NT2/D1 (cell line): ENCODE measurements around the gene TAF8.
"Not testable (repeated sequence)": the region's sequence is repeated elsewhere in the genome, so short reads cannot be mapped to it uniquely, and the experiment has no call there.

ENCODE experiments used
- DNase-seq: peaks from one replicate; pipeline ENCODE4 v3.0.0-alpha.2; 2011; ENCODE audit warnings: low read depth, low spot score
- H3K27me3 ChIP-seq: 2 replicates; pipeline ENCODE4 v1.6.0; 2011; ENCODE audit warnings: mild to moderate bottlenecking; ENCODE audit not compliant: insufficient read length, insufficient read depth
- H3K36me3 ChIP-seq: 2 replicates; pipeline ENCODE4 v1.6.1; 2011; ENCODE audit warnings: mild to moderate bottlenecking, low read length, mixed read lengths; ENCODE audit not compliant: insufficient read depth, insufficient read length
- H3K4me1 ChIP-seq: 2 replicates; pipeline ENCODE4 v1.5.1; 2011; ENCODE audit not compliant: insufficient read depth, insufficient read length
- H3K4me3 ChIP-seq: 2 replicates; pipeline ENCODE4 v1.5.1; 2011; ENCODE audit warnings: low read depth; ENCODE audit not compliant: insufficient read length
- H3K9ac ChIP-seq: 2 replicates; pipeline ENCODE4 v1.6.0; 2011; ENCODE audit warnings: low read depth; ENCODE audit not compliant: insufficient read length
- H3K9me3 ChIP-seq: 2 replicates; pipeline ENCODE4 v1.5.1; 2011; ENCODE audit warnings: mild to moderate bottlenecking, low read length; ENCODE audit not compliant: insufficient read depth
- SUZ12 ChIP-seq: IDR thresholded peaks from 2 replicates; pipeline ENCODE4 v1.6.1; 2011; ENCODE audit not compliant: insufficient read length, insufficient read depth; ENCODE audit errors: extremely low read depth
- YY1 ChIP-seq: IDR thresholded peaks from 2 replicates; pipeline ENCODE4 v1.6.1; 2011; ENCODE audit not compliant: insufficient read length, insufficient read depth
- ZNF274 ChIP-seq: IDR thresholded peaks from 2 replicates; pipeline ENCODE4 v1.6.1; 2011; ENCODE audit warnings: mild to moderate bottlenecking, low read depth, low read length

TAF8 gene

DNA sequence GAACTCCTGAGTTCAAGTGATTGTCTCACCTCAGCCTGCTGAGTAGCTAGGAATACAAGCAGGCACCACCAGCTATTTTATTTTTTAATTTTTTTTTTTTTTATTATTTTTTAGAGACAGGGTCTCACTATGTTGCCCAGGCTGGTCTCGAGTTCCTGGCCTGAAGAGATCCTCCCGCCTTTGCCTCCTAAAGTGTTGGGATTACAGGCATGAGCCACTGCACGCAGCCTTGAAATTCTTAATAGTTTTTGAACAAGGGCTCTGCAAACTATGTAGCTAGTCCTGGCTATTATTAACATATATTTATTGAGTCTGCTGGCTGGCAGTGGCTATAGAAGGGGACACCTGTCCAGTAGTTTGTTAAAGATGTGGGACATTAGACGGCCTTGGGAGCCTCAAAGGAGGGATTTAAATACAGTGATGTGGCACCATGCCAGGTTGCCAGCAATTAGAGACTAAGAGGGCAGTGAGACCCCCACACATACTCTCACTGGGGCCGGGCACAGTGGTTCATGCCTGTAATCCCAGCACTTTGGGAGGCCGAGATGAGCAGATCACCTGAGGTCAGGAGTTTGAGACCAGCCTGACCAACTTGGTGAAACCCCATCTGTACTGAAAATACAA lies 21.1 kb upstream of the TAF8 start:
- no peak overlapping the region for H3K4me3 ChIP-seq
- no peak for DNase-seq

DNA sequence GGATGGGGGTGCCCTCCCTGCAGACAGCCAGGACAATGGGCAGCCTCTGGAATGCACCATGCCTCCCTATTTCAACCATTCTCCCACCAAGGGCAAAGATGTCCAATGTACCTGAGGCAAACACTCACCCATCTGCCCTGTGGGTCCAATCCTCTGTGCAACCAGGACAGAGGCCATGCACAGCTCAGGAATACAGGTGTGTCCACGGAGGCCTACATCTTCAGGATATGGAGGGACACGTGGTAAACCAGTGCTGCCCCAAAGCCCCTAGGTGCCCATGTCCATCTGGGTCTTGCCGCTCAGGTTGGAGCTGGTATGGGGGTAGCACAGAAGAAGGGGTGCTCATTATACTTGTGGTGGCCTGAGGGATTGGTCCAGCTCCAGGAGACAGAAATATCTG lies 20.4 kb upstream of the TAF8 start:
- TF ChIP-seq SUZ12 (no peak), ZNF274 (no peak), YY1 (no peak)
- peaks cover 6% of the 10 kb centered on the region for H3K4me1 ChIP-seq
- no peak overlapping the region for H3K9ac ChIP-seq
- no peaks in the 10 kb centered on the region for H3K9me3 ChIP-seq
- no peak overlapping the region for H3K4me3 ChIP-seq
- H3K36me3 ChIP-seq: no peaks in the 10 kb centered on the region
- no peaks in the 10 kb centered on the region for H3K27me3 ChIP-seq
- no peak for DNase-seq

More for the DNA sequence above, 21.1 kb upstream of the TAF8 start:
- no peak for TF ChIP-seq YY1
- TF ChIP-seq SUZ12: no peak
- TF ChIP-seq ZNF274: no peak
- Histone ChIP-seq H3K9me3 (no peaks in the 10 kb centered on the region), H3K36me3 (no peaks in the 10 kb centered on the region), H3K27me3 (no peaks in the 10 kb centered on the region), H3K4me1 (peaks cover 6% of the 10 kb centered on the region), H3K9ac (no peak overlapping the region)

DNA sequence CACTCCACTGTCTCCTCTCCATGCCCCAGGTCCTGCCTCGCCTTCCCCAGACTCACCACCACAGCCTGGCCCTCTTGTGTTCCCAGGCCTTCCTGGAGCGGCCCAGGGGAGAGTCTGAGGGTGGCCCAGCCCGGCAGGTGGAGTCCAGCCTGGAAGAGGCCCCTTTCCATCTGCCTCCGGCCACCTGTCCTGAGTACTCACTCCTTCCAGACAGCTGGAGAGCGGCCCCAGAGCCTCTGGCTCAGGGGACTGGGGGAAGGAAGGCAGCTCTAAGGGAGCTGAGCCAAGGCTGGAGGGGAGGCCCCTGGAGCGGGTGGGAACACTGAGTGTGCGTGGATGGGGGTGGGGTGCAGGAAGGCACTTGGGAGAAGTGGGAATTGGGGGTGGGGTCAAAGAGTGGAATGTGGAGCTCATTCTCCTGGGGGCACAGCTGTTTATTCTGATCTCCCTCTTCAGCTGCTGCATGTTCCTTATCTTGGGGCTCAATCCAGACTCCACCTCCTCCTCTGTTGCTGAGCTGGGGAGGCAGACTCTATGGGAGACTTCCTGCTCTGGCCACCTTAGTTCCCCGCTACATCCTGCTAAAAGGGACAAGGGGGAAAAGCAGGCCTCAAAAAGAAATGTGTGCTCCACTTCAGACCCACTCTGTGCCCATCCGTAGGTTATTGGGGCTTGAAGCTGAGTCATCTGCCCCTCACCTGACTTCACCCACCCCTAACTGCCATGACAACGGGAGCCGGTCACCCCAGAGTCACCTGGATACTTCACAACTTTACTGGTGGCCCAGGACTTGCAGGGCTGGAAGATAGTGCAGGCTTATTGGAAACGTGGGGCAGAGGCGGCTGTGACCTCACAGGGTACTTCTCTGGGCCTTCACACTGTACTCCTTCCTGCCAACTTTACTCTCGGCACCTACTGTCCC lies 19.5 kb upstream of the TAF8 start:
- Histone ChIP-seq H3K36me3 (no peaks in the 10 kb centered on the region), H3K4me3 (no peak overlapping the region), H3K4me1 (peaks cover 6% of the 10 kb centered on the region), H3K9me3 (no peaks in the 10 kb centered on the region), H3K9ac (no peak overlapping the region), H3K27me3 (no peaks in the 10 kb centered on the region)
- DNase-seq: no peak
- TF ChIP-seq YY1: no peak
- TF ChIP-seq ZNF274: no peak
- no peak for TF ChIP-seq SUZ12

DNA sequence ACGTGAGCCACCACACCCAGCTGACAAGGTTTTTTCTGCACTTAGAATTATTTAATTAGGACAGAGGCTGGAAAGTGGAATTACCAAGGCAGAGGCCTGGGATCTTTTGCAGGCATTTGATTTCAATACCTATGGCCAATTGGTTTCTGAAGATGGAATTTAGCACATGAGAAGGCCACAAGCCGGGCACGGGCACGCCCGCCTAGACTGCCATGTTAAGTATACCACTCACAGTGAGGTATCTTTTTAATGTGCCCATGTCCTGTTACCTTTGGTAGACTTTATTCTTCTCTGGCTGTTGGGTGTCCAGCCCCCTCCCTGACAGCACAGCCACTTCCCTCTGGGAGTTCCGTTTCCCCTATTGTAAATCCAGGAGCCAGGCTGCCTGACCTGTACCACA lies 18.0 kb upstream of the TAF8 start:
- Histone ChIP-seq H3K36me3 (no peaks in the 10 kb centered on the region), H3K27me3 (no peaks in the 10 kb centered on the region), H3K4me1 (peaks cover 6% of the 10 kb centered on the region), H3K9me3 (no peaks in the 10 kb centered on the region), H3K9ac (no peak overlapping the region), H3K4me3 (no peak overlapping the region)
- TF ChIP-seq SUZ12: no peak
- TF ChIP-seq ZNF274: no peak
- no peak for TF ChIP-seq YY1
- DNase-seq: no peak

DNA sequence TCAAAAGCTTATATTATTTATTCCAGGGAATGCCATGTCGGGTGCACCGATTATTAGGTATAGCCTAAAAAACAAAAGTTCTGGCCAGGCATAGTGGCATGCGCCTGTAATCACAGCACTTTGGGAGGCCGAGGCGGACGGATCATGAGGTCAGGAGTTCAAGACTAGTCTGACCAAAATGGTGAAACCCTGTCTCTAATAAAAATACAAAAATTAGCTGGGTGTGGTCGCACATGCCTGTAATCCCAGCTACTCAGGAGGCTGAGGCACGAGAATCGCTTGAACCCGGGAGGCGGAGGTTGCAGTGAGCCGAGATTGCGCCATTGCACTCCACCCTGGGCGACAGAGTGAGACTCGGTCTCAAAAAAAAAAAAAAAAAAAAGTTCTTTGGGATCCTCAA lies 12.7 kb upstream of the TAF8 start:
- DNase-seq, H3K9me3 ChIP-seq, H3K4me1 ChIP-seq, H3K27me3 ChIP-seq, H3K36me3 ChIP-seq, H3K4me3 ChIP-seq, H3K9ac ChIP-seq: not testable (repeated sequence)

DNA sequence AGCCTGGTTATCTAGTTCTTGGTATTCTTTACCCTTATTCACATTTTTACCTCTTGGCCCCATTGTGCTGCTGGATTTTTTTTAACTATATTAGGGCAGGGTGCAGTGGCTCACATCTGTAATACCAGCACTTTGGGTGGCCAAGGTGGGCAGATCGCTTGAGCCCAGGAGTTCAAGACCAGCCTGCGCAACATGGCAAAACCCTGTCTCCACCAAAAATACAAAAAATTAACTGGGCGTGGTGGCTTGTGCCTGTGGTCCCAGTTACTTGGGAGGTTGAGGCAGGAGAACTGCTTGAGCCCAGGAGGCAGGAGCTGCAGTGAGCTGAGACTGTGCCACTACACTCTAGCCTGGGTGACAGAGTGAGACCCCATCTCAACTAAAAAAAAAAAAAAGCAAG lies 12.2 kb upstream of the TAF8 start:
- TF ChIP-seq ZNF274 (no peak), SUZ12 (no peak), YY1 (no peak)
- H3K36me3 ChIP-seq: no peaks in the 10 kb centered on the region
- peaks cover 8% of the 10 kb centered on the region for H3K27me3 ChIP-seq
- H3K4me3 ChIP-seq: no peak overlapping the region
- DNase-seq: no peak
- no peaks in the 10 kb centered on the region for H3K9me3 ChIP-seq
- peaks cover 2% of the 10 kb centered on the region for H3K4me1 ChIP-seq
- no peak overlapping the region for H3K9ac ChIP-seq

DNA sequence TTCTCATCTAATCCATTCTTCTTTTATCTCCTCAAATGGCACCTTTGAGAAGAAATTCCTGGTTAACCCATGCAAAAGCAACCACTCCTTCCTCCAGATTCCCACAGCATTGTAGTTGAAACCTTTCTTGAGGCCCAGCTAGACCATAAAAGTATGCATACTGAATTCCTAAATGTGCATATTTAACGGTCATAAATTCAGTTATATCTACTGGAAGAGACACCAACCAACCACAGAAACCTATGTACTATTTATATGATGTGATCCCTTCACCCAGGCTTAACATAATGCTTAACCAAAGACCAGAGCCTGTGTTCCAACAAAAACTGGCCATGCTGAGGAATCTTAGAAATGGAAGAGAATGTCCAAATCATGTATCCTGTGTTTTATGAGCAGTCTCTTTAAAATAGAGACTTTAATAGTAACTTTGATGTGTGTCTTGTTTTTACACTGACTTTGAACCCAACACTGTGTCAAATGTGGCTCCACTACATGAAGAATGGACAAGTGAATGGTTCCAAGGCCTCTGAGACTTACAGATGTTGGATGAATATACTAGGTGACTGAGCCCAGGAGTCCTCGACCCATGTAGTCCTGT lies 11.4 kb upstream of the TAF8 start:
- Histone ChIP-seq H3K9ac (no peak overlapping the region), H3K27me3 (peaks cover 15% of the 10 kb centered on the region), H3K36me3 (no peaks in the 10 kb centered on the region), H3K4me3 (no peak overlapping the region), H3K9me3 (no peaks in the 10 kb centered on the region), H3K4me1 (peaks cover 2% of the 10 kb centered on the region)
- no peak for DNase-seq
- TF ChIP-seq SUZ12 (no peak), ZNF274 (no peak), YY1 (no peak)
